ENCODE data around the gene EPHA7.

The EPHA7 gene

DNA sequence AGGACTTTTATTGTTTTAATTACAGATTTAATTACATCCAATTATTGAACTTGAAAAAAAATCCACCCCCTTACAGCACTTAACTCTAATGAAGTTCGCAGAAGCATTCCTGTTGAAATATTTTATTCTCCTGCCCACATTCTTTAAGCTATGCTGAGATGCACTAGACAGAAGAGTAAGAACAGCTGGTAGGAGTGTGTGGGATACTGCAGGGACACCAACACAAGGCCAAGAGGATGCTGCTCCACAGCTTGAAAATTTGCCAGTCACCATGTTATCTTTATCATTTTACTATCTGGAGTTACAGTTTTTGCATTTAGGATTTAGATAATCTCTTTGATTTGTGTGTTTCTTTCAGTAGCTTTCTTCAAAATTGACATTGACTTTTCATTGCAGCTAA lies 180.7 kb downstream of the EPHA7 start:
- DNase-seq (ENCODE audit: low read depth) = no peak
- no peak for TF ChIP-seq POLR2A (IDR thresholded peaks at IDR 0.05; ENCODE audit: extremely low read depth, insufficient read length)
- TF ChIP-seq MYC (IDR thresholded peaks at IDR 0.05; ENCODE audit: low read depth, low read length) = no peak
- TF ChIP-seq, protein P1, sequence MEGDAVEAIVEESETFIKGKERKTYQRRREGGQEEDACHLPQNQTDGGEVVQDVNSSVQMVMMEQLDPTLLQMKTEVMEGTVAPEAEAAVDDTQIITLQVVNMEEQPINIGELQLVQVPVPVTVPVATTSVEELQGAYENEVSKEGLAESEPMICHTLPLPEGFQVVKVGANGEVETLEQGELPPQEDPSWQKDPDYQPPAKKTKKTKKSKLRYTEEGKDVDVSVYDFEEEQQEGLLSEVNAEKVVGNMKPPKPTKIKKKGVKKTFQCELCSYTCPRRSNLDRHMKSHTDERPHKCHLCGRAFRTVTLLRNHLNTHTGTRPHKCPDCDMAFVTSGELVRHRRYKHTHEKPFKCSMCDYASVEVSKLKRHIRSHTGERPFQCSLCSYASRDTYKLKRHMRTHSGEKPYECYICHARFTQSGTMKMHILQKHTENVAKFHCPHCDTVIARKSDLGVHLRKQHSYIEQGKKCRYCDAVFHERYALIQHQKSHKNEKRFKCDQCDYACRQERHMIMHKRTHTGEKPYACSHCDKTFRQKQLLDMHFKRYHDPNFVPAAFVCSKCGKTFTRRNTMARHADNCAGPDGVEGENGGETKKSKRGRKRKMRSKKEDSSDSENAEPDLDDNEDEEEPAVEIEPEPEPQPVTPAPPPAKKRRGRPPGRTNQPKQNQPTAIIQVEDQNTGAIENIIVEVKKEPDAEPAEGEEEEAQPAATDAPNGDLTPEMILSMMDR (IDR thresholded peaks at IDR 0.05; ENCODE audit: low read depth, low read length) = no peak
- TF ChIP-seq, protein P2, sequence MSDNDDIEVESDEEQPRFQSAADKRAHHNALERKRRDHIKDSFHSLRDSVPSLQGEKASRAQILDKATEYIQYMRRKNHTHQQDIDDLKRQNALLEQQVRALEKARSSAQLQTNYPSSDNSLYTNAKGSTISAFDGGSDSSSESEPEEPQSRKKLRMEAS (IDR thresholded peaks at IDR 0.05; ENCODE audit: low read depth, low read length) = no peak
- no peak overlapping the region for H3K4me3 ChIP-seq (ENCODE audit: low read depth, low read length)

DNA sequence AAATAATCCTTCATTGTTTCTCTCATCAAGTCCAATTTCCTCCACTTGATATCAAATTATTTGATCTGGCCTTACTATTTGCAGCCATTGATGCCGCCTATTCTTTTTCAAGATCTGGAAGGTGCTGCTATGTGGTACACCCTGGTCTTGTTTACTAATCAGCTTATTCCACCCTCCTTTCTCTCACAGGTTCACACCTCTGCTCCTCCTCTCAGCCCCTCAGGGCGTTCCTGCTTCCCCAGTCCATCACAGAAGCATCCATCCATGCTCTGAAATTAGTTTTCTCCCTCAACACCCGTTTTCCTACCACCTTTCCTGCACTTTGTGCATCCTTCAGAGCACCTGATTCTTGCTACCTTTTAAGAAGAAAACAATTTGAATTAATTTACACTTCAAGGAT lies 183.6 kb downstream of the EPHA7 start:
- H3K4me3 ChIP-seq (ENCODE audit: low read depth, low read length) = no peak overlapping the region
- DNase-seq (ENCODE audit: low read depth) = no peak
- no peak for TF ChIP-seq MYC (IDR thresholded peaks at IDR 0.05; ENCODE audit: low read depth, low read length)
- TF ChIP-seq, protein P2 (IDR thresholded peaks at IDR 0.05; ENCODE audit: low read depth, low read length) = no peak
- TF ChIP-seq POLR2A (IDR thresholded peaks at IDR 0.05; ENCODE audit: extremely low read depth, insufficient read length) = no peak
- TF ChIP-seq, protein P1 (IDR thresholded peaks at IDR 0.05; ENCODE audit: low read depth, low read length) = no peak

DNA sequence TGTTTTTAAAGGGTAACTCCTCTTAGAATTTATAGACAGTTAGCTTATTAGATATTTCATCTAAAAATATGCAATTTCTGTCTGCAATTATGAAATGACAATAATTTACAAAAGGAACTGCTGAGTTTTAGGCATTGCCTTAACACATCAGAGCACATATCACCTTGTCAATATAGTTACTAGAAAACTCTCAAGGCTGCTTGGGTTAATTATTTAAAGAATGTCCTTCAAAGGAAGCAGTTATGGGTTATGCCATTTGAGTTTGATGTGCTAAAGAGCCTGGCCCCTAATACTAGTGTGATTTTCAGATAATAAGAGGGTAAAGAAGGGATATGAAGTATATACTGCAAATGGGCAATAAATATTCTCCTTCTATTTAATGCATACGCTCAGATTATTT lies 192.5 kb downstream of the EPHA7 start:
- no peak for TF ChIP-seq MYC (IDR thresholded peaks at IDR 0.05; ENCODE audit: low read depth, low read length)
- TF ChIP-seq POLR2A (IDR thresholded peaks at IDR 0.05; ENCODE audit: extremely low read depth, insufficient read length) = no peak
- TF ChIP-seq, protein P2 (IDR thresholded peaks at IDR 0.05; ENCODE audit: low read depth, low read length) = no peak
- no peak overlapping the region for H3K4me3 ChIP-seq (ENCODE audit: low read depth, low read length)
- no peak for DNase-seq (ENCODE audit: low read depth)

DNA sequence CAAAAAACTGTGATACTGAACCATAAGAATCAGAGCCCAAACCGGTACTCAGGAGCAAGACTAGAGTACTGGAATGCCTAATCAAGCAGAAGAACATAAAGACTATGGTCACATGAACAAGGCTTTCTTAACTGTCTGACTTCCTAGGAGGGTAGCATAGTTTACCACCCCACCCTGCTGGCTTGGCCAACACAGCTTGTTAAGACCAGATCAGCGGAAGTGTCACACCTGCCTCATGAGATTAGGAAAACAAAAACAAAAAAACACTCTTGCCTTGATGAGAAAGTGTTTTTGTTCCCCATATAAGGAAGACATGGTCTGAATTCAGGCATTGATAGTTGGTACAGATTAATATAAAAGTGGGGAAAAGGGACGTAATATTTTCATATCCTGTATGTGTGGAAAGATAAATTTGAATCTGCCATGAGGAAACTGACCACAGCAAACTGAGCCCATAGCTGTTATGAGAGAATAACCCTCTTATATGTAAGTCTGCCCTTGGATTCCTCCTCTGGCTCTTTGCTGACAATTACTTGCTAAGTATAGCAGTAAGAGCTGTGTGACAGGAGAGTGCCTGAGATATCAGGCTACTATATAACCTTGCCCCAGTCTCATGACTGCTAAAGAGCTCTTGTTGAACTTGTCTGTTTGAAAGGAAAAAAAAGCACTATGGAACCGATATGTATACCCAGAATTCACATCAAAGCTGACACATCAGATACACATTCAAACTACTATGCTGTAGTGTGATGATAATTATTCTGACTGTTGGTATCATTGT lies 197.1 kb downstream of the EPHA7 start:
- no peak for DNase-seq (ENCODE audit: low read depth)
- no peak overlapping the region for H3K4me3 ChIP-seq (ENCODE audit: low read depth, low read length)
- no peak for TF ChIP-seq MYC (IDR thresholded peaks at IDR 0.05; ENCODE audit: low read depth, low read length)
- TF ChIP-seq, protein P2 (IDR thresholded peaks at IDR 0.05; ENCODE audit: low read depth, low read length) = no peak
- no peak for TF ChIP-seq POLR2A (IDR thresholded peaks at IDR 0.05; ENCODE audit: extremely low read depth, insufficient read length)
- TF ChIP-seq, protein P1 (IDR thresholded peaks at IDR 0.05; ENCODE audit: low read depth, low read length) = no peak

DNA sequence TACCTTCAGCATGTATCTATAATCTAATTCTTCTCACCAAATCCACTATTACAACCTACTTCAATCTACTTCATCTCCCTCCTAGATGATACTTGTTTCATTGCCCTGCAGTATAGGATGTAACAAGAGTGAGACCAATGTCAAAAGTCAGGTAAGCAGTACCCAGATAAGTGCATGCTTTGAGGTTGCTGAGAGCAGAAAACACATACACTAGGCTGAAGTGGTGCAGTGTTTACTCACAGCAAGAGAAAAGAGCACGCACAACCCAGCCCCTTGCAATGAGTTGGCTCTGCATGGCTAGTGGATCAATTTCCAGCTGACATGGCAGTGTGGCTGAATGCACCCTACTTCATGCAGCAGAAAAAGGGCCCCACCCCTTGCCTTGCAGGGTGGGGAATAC lies 199.9 kb downstream of the EPHA7 start:
- no peak for TF ChIP-seq MYC (IDR thresholded peaks at IDR 0.05; ENCODE audit: low read depth, low read length)
- TF ChIP-seq POLR2A (IDR thresholded peaks at IDR 0.05; ENCODE audit: extremely low read depth, insufficient read length) = no peak
- TF ChIP-seq, protein P1 (IDR thresholded peaks at IDR 0.05; ENCODE audit: low read depth, low read length) = no peak
- TF ChIP-seq, protein P2 (IDR thresholded peaks at IDR 0.05; ENCODE audit: low read depth, low read length) = no peak
- DNase-seq (ENCODE audit: low read depth) = no peak
- H3K4me3 ChIP-seq (ENCODE audit: low read depth, low read length) = no peak overlapping the region

DNA sequence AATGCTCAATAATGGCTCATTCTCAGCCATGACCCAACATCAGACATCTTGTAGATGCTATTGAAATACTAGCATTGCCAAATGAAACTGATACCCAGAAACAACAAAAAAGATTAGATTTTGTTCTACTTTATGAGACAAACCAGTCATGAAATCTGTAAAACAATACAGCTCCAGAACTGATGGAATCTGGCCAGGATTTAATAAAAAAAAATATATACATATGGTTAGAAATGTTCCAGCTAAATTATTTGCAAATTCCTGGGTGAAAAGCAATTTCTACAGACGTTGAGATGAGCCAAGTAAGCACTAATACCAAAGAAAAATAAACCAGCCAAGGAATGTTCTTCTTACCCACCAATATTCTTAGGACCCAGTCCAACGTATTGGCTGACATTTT lies 201.3 kb downstream of the EPHA7 start:
- TF ChIP-seq, protein P2 (IDR thresholded peaks at IDR 0.05; ENCODE audit: low read depth, low read length) = no peak
- TF ChIP-seq MYC (IDR thresholded peaks at IDR 0.05; ENCODE audit: low read depth, low read length) = no peak
- TF ChIP-seq, protein P1 (IDR thresholded peaks at IDR 0.05; ENCODE audit: low read depth, low read length) = no peak
- no peak for DNase-seq (ENCODE audit: low read depth)

More for the DNA sequence above, 201.3 kb downstream of the EPHA7 start:
- H3K4me3 ChIP-seq (ENCODE audit: low read depth, low read length) = no peak overlapping the region

All from NB4 (cell line).